Measurements from ENCODE around the gene LLGL2. TPM values are rescaled to one million over a fixed set of nuclear protein-coding genes. Genes with fewer than 3 reads are reported as not detected.

The LLGL2 gene
- polyA plus RNA-seq, 6 donors from 2014 or later, result 6.1 to 14.4 (median 10.4) TPM

- H3K27me3 Mint-ChIP-seq, result no peaks in the 10 kb centered on the region
- peaks cover 0 to 19% of the 10 kb centered on the region in 2 donors for H3K36me3 Mint-ChIP-seq
- H3K27ac Mint-ChIP-seq, result no peak overlapping the region
- ATAC-seq (ENCODE audit: low read depth in 2 of 2), result no peak
- no peaks in the 10 kb centered on the region for H3K4me1 Mint-ChIP-seq
- no peak overlapping the region for H3K4me3 Mint-ChIP-seq
- H3K9me3 Mint-ChIP-seq, result no peaks in the 10 kb centered on the region
- DNase-seq, result no peak
Observed at GRCh38 chr17:75498039-75498725, 27.3 kb upstream of the LLGL2 start.

- DNase-seq (no peak), ATAC-seq (ENCODE audit: low read depth in 2 of 2) (no peak)
- Mint-ChIP-seq H3K9me3 (no peaks in the 10 kb centered on the region), H3K4me3 (peak overlapping the region in 1 of 8 donors; percentile 32), H3K36me3 (peaks cover 0 to 19% of the 10 kb centered on the region in 2 donors), H3K4me1 (no peaks in the 10 kb centered on the region), H3K27ac (no peak overlapping the region), H3K27me3 (no peaks in the 10 kb centered on the region)
Observed at GRCh38 chr17:75498726-75499213, 26.7 kb upstream of the LLGL2 start.

- no peaks in the 10 kb centered on the region for H3K9me3 Mint-ChIP-seq
- peaks cover 0 to 19% of the 10 kb centered on the region in 2 donors for H3K36me3 Mint-ChIP-seq
- ATAC-seq (ENCODE audit: low read depth in 2 of 2) (no peak), DNase-seq (no peak)
- H3K27me3 Mint-ChIP-seq, result no peaks in the 10 kb centered on the region
- H3K27ac Mint-ChIP-seq, result no peak overlapping the region
- H3K4me3 Mint-ChIP-seq, result peak overlapping the region in 1 of 8 donors; percentile 32
- H3K4me1 Mint-ChIP-seq, result no peaks in the 10 kb centered on the region
Observed at GRCh38 chr17:75499313-75500022, 26.0 kb upstream of the LLGL2 start.

GRCh38 chr17:75500419-75501216 lies 24.9 kb upstream of the LLGL2 start:
- ATAC-seq (ENCODE audit: low read depth in 2 of 2) (no peak), DNase-seq (no peak)
- peak overlapping the region in 1 of 6 donors; percentile 15 for H3K27ac Mint-ChIP-seq
- no peaks in the 10 kb centered on the region for H3K9me3 Mint-ChIP-seq
- no peak overlapping the region for H3K4me3 Mint-ChIP-seq
- H3K36me3 Mint-ChIP-seq, result peaks cover 0 to 19% of the 10 kb centered on the region in 2 donors
- H3K27me3 Mint-ChIP-seq, result no peaks in the 10 kb centered on the region
- H3K4me1 Mint-ChIP-seq, result no peaks in the 10 kb centered on the region

- H3K27ac Mint-ChIP-seq, result no peak overlapping the region
- DNase-seq (no peak), ATAC-seq (ENCODE audit: low read depth in 2 of 2) (no peak)
Observed at GRCh38 chr17:75501378-75502071, 24.0 kb upstream of the LLGL2 start.

GRCh38 chr17:75502072-75502720 lies 23.3 kb upstream of the LLGL2 start:
- DNase-seq, result no peak
- no peaks in the 10 kb centered on the region for H3K9me3 Mint-ChIP-seq
- peaks cover 0 to 7% of the 10 kb centered on the region in 2 donors for H3K36me3 Mint-ChIP-seq

More at GRCh38 chr17:75501378-75502071, 24.0 kb upstream of the LLGL2 start:
- H3K9me3 Mint-ChIP-seq, result no peaks in the 10 kb centered on the region
- H3K4me3 Mint-ChIP-seq, result no peak overlapping the region
- peaks cover 0 to 12% of the 10 kb centered on the region in 2 donors for H3K36me3 Mint-ChIP-seq
- no peaks in the 10 kb centered on the region for H3K4me1 Mint-ChIP-seq
- H3K27me3 Mint-ChIP-seq, result no peaks in the 10 kb centered on the region

GRCh38 chr17:75502721-75503329 lies 22.7 kb upstream of the LLGL2 start:
- H3K4me3 Mint-ChIP-seq, result no peak overlapping the region
- no peak for DNase-seq
- no peak for ATAC-seq (ENCODE audit: low read depth in 2 of 2)
- no peak overlapping the region for H3K27ac Mint-ChIP-seq
- no peaks in the 10 kb centered on the region for H3K4me1 Mint-ChIP-seq
- peaks cover 0 to under 1% of the 10 kb centered on the region in 2 donors for H3K36me3 Mint-ChIP-seq
- H3K27me3 Mint-ChIP-seq, result no peaks in the 10 kb centered on the region
- H3K9me3 Mint-ChIP-seq, result no peaks in the 10 kb centered on the region

More at GRCh38 chr17:75502072-75502720, 23.3 kb upstream of the LLGL2 start:
- Mint-ChIP-seq H3K4me3 (no peak overlapping the region), H3K27me3 (no peaks in the 10 kb centered on the region), H3K4me1 (no peaks in the 10 kb centered on the region), H3K27ac (no peak overlapping the region)
- no peak for ATAC-seq (ENCODE audit: low read depth in 2 of 2)

- Mint-ChIP-seq H3K4me1 (no peaks in the 10 kb centered on the region), H3K27me3 (no peaks in the 10 kb centered on the region), H3K36me3 (no peaks in the 10 kb centered on the region), H3K4me3 (no peak overlapping the region), H3K27ac (no peak overlapping the region), H3K9me3 (no peaks in the 10 kb centered on the region)
- DNase-seq (no peak), ATAC-seq (ENCODE audit: low read depth in 2 of 2) (no peak)
Observed at GRCh38 chr17:75503337-75503950, 22.1 kb upstream of the LLGL2 start.

GRCh38 chr17:75503976-75504346 lies 21.5 kb upstream of the LLGL2 start:
- H3K4me1 Mint-ChIP-seq, result no peaks in the 10 kb centered on the region
- no peaks in the 10 kb centered on the region for H3K27me3 Mint-ChIP-seq
- no peaks in the 10 kb centered on the region for H3K36me3 Mint-ChIP-seq
- H3K27ac Mint-ChIP-seq, result no peak overlapping the region
- DNase-seq (no peak), ATAC-seq (ENCODE audit: low read depth in 2 of 2) (no peak)
- no peaks in the 10 kb centered on the region for H3K9me3 Mint-ChIP-seq
- no peak overlapping the region for H3K4me3 Mint-ChIP-seq

- no peaks in the 10 kb centered on the region for H3K27me3 Mint-ChIP-seq
- DNase-seq, result peak; percentile 51
- ATAC-seq (ENCODE audit: low read depth in 2 of 2), result peak; percentile 83 to 91
- H3K4me3 Mint-ChIP-seq, result no peak overlapping the region
- no peaks in the 10 kb centered on the region for H3K36me3 Mint-ChIP-seq
- H3K9me3 Mint-ChIP-seq, result no peaks in the 10 kb centered on the region
- no peak overlapping the region for H3K27ac Mint-ChIP-seq
- no peaks in the 10 kb centered on the region for H3K4me1 Mint-ChIP-seq
Observed at GRCh38 chr17:75504347-75505151, 20.9 kb upstream of the LLGL2 start.

GRCh38 chr17:75505152-75505409 lies 20.4 kb upstream of the LLGL2 start:
- Mint-ChIP-seq H3K4me3 (no peak overlapping the region), H3K36me3 (no peaks in the 10 kb centered on the region), H3K4me1 (no peaks in the 10 kb centered on the region), H3K9me3 (no peaks in the 10 kb centered on the region), H3K27me3 (no peaks in the 10 kb centered on the region), H3K27ac (no peak overlapping the region)
- no peak for ATAC-seq (ENCODE audit: low read depth in 2 of 2)
- DNase-seq, result no peak

- DNase-seq, result no peak
- H3K4me1 Mint-ChIP-seq, result no peaks in the 10 kb centered on the region
- H3K27me3 Mint-ChIP-seq, result no peaks in the 10 kb centered on the region
- H3K9me3 Mint-ChIP-seq, result no peaks in the 10 kb centered on the region
- no peak overlapping the region for H3K4me3 Mint-ChIP-seq
- H3K27ac Mint-ChIP-seq, result no peak overlapping the region
- H3K36me3 Mint-ChIP-seq, result no peaks in the 10 kb centered on the region
- no peak for ATAC-seq (ENCODE audit: low read depth in 2 of 2)
Observed at GRCh38 chr17:75505640-75506039, 19.9 kb upstream of the LLGL2 start.

All from naive B cell (primary cell).